Liver (tissue), 9 donors: ENCODE measurements around the gene HCRTR1. TPM values are rescaled to one million over a fixed set of nuclear protein-coding genes. Genes with fewer than 3 reads are reported as not detected.

Experiments used
- DNase-seq: peaks from one replicate; pipeline ENCODE4 v3.0.0-alpha.2; 2017; ENCODE audit warnings: low spot score
- H3K27ac ChIP-seq, 2 donors: one replicate each; pipeline ENCODE4 v1.7.0; 2013; ENCODE audit warnings: inconsistent platforms in 2 of 2, low read length in 2 of 2, control low read depth in 1 of 2, low read depth in 1 of 2, mild to moderate bottlenecking in 1 of 2
- H3K27me3 ChIP-seq, 4 donors: one replicate each; pipeline versions ENCODE4 v1.6.1 to v1.7.0; 2013; ENCODE audit warnings: low read length in 3 of 4, inconsistent platforms in 1 of 4, mild to moderate bottlenecking in 1 of 4, moderate library complexity in 1 of 4; ENCODE audit not compliant: control insufficient read depth in 4 of 4, insufficient read depth in 4 of 4
- H3K36me3 ChIP-seq, 4 donors: one replicate each; pipeline versions ENCODE4 v1.6.1 to v1.7.0; 2013; ENCODE audit warnings: low read length in 3 of 4, mild to moderate bottlenecking in 3 of 4, low read depth in 1 of 4, moderate library complexity in 1 of 4; ENCODE audit not compliant: control insufficient read depth in 4 of 4, insufficient read depth in 3 of 4
- H3K4me1 ChIP-seq, 4 donors: one replicate each; pipeline versions ENCODE4 v1.6.1 to v1.7.0; 2013; ENCODE audit warnings: low read length in 3 of 4, mild to moderate bottlenecking in 3 of 4, moderate library complexity in 1 of 4; ENCODE audit not compliant: control insufficient read depth in 4 of 4, insufficient read depth in 4 of 4
- H3K4me3 ChIP-seq, 3 donors: one replicate each; pipeline versions ENCODE4 v1.6.1 to v1.7.0; 2013; ENCODE audit warnings: low read length in 3 of 3, control low read depth in 1 of 3, low read depth in 1 of 3, mild to moderate bottlenecking in 1 of 3
- H3K9ac ChIP-seq, 2 donors: one replicate each; pipeline ENCODE4 v1.7.0; 2013; ENCODE audit warnings: low read length in 2 of 2, mild to moderate bottlenecking in 2 of 2, moderate library complexity in 2 of 2, control low read depth in 1 of 2, low read depth in 1 of 2
- H3K9me3 ChIP-seq, 4 donors: one replicate each; pipeline versions ENCODE4 v1.6.1 to v1.7.0; 2013; ENCODE audit warnings: low read length in 3 of 4; ENCODE audit not compliant: control insufficient read depth in 4 of 4
- EGR1 ChIP-seq, 2 donors: IDR thresholded peaks; 2 replicates each; pipeline ENCODE4 v1.6.1; 2016 to 2018; ENCODE audit warnings: antibody characterized with exemption in 2 of 2, low read depth in 2 of 2
- FOXA1 ChIP-seq: IDR thresholded peaks from 2 replicates; pipeline ENCODE4 v1.6.1; 2016; ENCODE audit warnings: antibody characterized with exemption
- FOXA2 ChIP-seq: IDR thresholded peaks from 2 replicates; pipeline ENCODE4 v1.6.1; 2016; ENCODE audit warnings: antibody characterized with exemption
- GABPA ChIP-seq, 2 donors: IDR thresholded peaks in 1 of 2; conservative IDR thresholded peaks in 1 of 2; 2 replicates each; pipeline ENCODE4 v1.6.1; 2016; ENCODE audit warnings: antibody characterized with exemption in 2 of 2, mild to moderate bottlenecking in 1 of 2, moderate library complexity in 1 of 2
- HNF4A ChIP-seq, 2 donors: conservative IDR thresholded peaks; 2 replicates each; pipeline ENCODE4 v1.6.1; 2016; ENCODE audit warnings: antibody characterized with exemption in 2 of 2, mild to moderate bottlenecking in 2 of 2
- HNF4G ChIP-seq: IDR thresholded peaks from 2 replicates; pipeline ENCODE4 v1.6.1; 2016; ENCODE audit warnings: antibody characterized with exemption
- JUND ChIP-seq, 2 donors: IDR thresholded peaks; 2 replicates each; pipeline ENCODE4 v1.6.1; 2016; ENCODE audit warnings: antibody characterized with exemption in 2 of 2
- MAX ChIP-seq: IDR thresholded peaks from 2 replicates; pipeline ENCODE4 v1.6.1; 2016; ENCODE audit warnings: antibody characterized with exemption
- NR2F2 ChIP-seq: IDR thresholded peaks from 2 replicates; pipeline ENCODE4 v1.6.1; 2016; ENCODE audit warnings: antibody characterized with exemption
- RAD21 ChIP-seq, 2 donors: IDR thresholded peaks; 2 replicates each; pipeline ENCODE4 v1.6.1; 2016; ENCODE audit warnings: antibody characterized with exemption in 2 of 2, mild to moderate bottlenecking in 2 of 2
- REST ChIP-seq: IDR thresholded peaks from 2 replicates; pipeline ENCODE4 v1.6.1; 2016; ENCODE audit warnings: antibody characterized with exemption, mild to moderate bottlenecking
- RXRA ChIP-seq, 2 donors: IDR thresholded peaks; 2 replicates each; pipeline ENCODE4 v1.6.1; 2017 to 2018; ENCODE audit warnings: antibody characterized with exemption in 2 of 2, mild to moderate bottlenecking in 1 of 2
- SP1 ChIP-seq: IDR thresholded peaks from 2 replicates; pipeline ENCODE4 v1.6.1; 2018; ENCODE audit warnings: antibody characterized with exemption, mild to moderate bottlenecking
- TAF1 ChIP-seq: conservative IDR thresholded peaks from 2 replicates; pipeline ENCODE4 v1.6.1; 2016; ENCODE audit warnings: antibody characterized with exemption, mild to moderate bottlenecking
- YY1 ChIP-seq: IDR thresholded peaks from 2 replicates; pipeline ENCODE4 v1.6.1; 2016; ENCODE audit warnings: antibody characterized with exemption, mild to moderate bottlenecking
- ZBTB33 ChIP-seq: IDR thresholded peaks from 2 replicates; pipeline ENCODE4 v1.6.1; 2016; ENCODE audit warnings: antibody characterized with exemption
- WGBS: extraction: QIAGEN DNeasy Blood & Tissue Kit; methylation state at CpG from one replicate; pipeline ENCODE4 v1.1.7; 2013; 5-methylcytosine and 5-hydroxymethylcytosine counted together
- polyA plus RNA-seq, 2 donors: library from polyadenylated mRNA; stranded (reverse) in 1 of 2; unstranded in 1 of 2; fragments of 200-250 nt in 1 of 2; fragments of >200 nt in 1 of 2; fragmentation: Nextera tagmentation in 1 of 2; extraction: Ambion mirVana in 1 of 2; gene quantifications; one replicate each; pipeline versions ENCODE4 v1.2.1 to v1.2.3, GENCODE V29; 2013 to 2015
- total RNA-seq, 2 donors: library from RNA; depleted of rRNA; stranded (reverse); fragments of >200 nt; gene quantifications; one replicate each; pipeline ENCODE4 v1.2.3, GENCODE V29; 2014
- donor health status: healthy.
- donor health status: healthy.
- donor health status: healthy.
- donor health status: healthy.
- donor health status: healthy.

The HCRTR1 gene
- total and polyA plus RNA-seq, 4 donors: 0.06 TPM; not detected in 3

- Histone ChIP-seq H3K36me3 (no peaks in the 10 kb centered on the region), H3K27me3 (no peaks in the 10 kb centered on the region), H3K9ac (no peak overlapping the region), H3K9me3 (no peaks in the 10 kb centered on the region), H3K27ac (no peak overlapping the region), H3K4me3 (no peak overlapping the region), H3K4me1 (no peaks in the 10 kb centered on the region)
- TF ChIP-seq SP1 (no peak), RAD21 (IDR thresholded peaks at IDR 0.05) (no peak), EGR1 (IDR thresholded peaks at IDR 0.05; ENCODE audit: low read depth in 2 of 2) (no peak), HNF4A (conservative IDR thresholded peaks at IDR 0.05) (no peak), JUND (IDR thresholded peaks at IDR 0.05) (no peak), ZBTB33 (no peak), YY1 (no peak), FOXA1 (no peak), TAF1 (no peak), REST (no peak), GABPA (IDR thresholded peaks at IDR 0.05 in 1 of 2, conservative IDR thresholded peaks at IDR 0.05 in 1 of 2) (no peak), RXRA (IDR thresholded peaks at IDR 0.05) (no peak), HNF4G (no peak), NR2F2 (no peak), FOXA2 (no peak), MAX (no peak)
- DNase-seq: no peak
- 90% methylated on average over 12 of the region's 12 CpGs for WGBS
These were observed 40.6 kb downstream of the HCRTR1 start for GRCh38 chr1:31657972-31658510.

GRCh38 chr1:31658721-31659120, 41.2 kb downstream of the HCRTR1 start:
- no peaks in the 10 kb centered on the region for H3K4me1 ChIP-seq
- DNase-seq: no peak
- 87% methylated on average over 3 of the region's 3 CpGs for WGBS
- no peaks in the 10 kb centered on the region for H3K27me3 ChIP-seq
- H3K9me3 ChIP-seq: no peaks in the 10 kb centered on the region
- no peak overlapping the region for H3K9ac ChIP-seq
- H3K4me3 ChIP-seq: no peak overlapping the region
- no peaks in the 10 kb centered on the region for H3K36me3 ChIP-seq
- H3K27ac ChIP-seq: no peak overlapping the region
- TF ChIP-seq SP1 (no peak), RAD21 (IDR thresholded peaks at IDR 0.05) (no peak)
